ENCODE measurements around the gene SURF4.

DNA sequence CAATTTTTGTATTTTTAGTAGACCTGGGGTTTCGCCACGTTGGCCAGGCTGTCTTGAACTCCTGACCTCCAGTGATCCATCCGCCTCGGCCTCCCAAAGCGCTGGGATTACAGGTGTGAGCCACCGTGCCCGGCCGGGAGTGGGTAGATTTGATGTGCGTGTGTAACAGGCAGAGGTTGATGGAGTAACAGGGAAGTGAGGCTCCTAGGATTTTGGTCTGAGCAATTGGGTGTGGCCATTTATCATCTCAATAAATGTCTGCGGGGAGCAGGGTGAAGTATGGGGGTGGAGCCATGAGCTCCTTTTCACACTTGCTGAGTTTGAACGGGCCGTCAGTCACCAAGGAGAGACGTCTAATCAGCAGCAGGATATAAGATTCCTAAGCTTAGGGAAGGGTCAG lies 43.1 kb upstream of the SURF4 start:
- no peak for TF ChIP-seq POLR2A (IDR thresholded peaks at IDR 0.05)
- TF ChIP-seq, protein P1, sequence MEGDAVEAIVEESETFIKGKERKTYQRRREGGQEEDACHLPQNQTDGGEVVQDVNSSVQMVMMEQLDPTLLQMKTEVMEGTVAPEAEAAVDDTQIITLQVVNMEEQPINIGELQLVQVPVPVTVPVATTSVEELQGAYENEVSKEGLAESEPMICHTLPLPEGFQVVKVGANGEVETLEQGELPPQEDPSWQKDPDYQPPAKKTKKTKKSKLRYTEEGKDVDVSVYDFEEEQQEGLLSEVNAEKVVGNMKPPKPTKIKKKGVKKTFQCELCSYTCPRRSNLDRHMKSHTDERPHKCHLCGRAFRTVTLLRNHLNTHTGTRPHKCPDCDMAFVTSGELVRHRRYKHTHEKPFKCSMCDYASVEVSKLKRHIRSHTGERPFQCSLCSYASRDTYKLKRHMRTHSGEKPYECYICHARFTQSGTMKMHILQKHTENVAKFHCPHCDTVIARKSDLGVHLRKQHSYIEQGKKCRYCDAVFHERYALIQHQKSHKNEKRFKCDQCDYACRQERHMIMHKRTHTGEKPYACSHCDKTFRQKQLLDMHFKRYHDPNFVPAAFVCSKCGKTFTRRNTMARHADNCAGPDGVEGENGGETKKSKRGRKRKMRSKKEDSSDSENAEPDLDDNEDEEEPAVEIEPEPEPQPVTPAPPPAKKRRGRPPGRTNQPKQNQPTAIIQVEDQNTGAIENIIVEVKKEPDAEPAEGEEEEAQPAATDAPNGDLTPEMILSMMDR (IDR thresholded peaks at IDR 0.05 in 8 of 11, conservative IDR thresholded peaks at IDR 0.05 in 3 of 11) = no peak
- TF ChIP-seq POLR2AphosphoS5 (IDR thresholded peaks at IDR 0.05) = no peak
